ENCODE data around the gene IHH.

- TF ChIP-seq CTCF (IDR thresholded peaks at IDR 0.05; ENCODE audit: extremely low read depth in 1 of 2, insufficient read depth in 1 of 2, low read depth in 1 of 2, low read length in 2 of 2) (no peak), POLR2A (IDR thresholded peaks at IDR 0.05; ENCODE audit: low read depth, low read length) (no peak), POLR2AphosphoS5 (IDR thresholded peaks at IDR 0.05; ENCODE audit: insufficient read depth, low read depth, low read length) (no peak), EZH2 (IDR thresholded peaks at IDR 0.05; ENCODE audit: borderline replicate concordance, low read depth, low read length, severe bottlenecking) (no peak), MAX (IDR thresholded peaks at IDR 0.05; ENCODE audit: insufficient read depth, insufficient read length) (no peak), MYC (IDR thresholded peaks at IDR 0.05; ENCODE audit: low read depth, low read length) (no peak)
Observed at GRCh38 chr2:219028141-219028540, 32.6 kb downstream of the IHH start.

Data from endothelial cell of umbilical vein (primary cell).